NCI-H2107 treated with DMSO at 0.1 percent for 48 hours (cell line): Measurements from ENCODE around the gene ZNF503.
A peak's percentile ranks its signal among the peaks of the same experiment; 100 is the strongest.

ENCODE experiments used
- DNase-seq: peaks from one replicate; lab custom pipeline; 2025; ENCODE audit not compliant: unreplicated experiment; lab: John Stamatoyannopoulos, UW

The ZNF503 gene

GRCh38 chr10:75401569-75402485 is at the start of gene ZNF503:
Gene ZNF503, minus strand, starts transcription at chr10:75401764. Its CDS starts 345 bp downstream, at chr10:75401419.
- peak; percentile 85 for DNase-seq

GRCh38 chr10:75450644-75451640 is 49.4 kb upstream of the ZNF503 start:
- no peak for DNase-seq

GRCh38 chr10:75450075-75450445 is 48.5 kb upstream of the ZNF503 start:
- DNase-seq, result no peak

GRCh38 chr10:75449382-75450074 is 48.0 kb upstream of the ZNF503 start:
- DNase-seq, result no peak

GRCh38 chr10:75448166-75448565 is 46.6 kb upstream of the ZNF503 start:
- DNase-seq, result no peak

GRCh38 chr10:75446508-75446907 is 44.9 kb upstream of the ZNF503 start:
- no peak for DNase-seq

- no peak for DNase-seq
Observed at GRCh38 chr10:75444781-75445386, 43.3 kb upstream of the ZNF503 start.

- DNase-seq, result no peak
Observed at GRCh38 chr10:75443362-75443761, 41.8 kb upstream of the ZNF503 start.

- DNase-seq, result no peak
Observed at GRCh38 chr10:75441682-75442081, 40.1 kb upstream of the ZNF503 start.

GRCh38 chr10:75441196-75441595 is 39.6 kb upstream of the ZNF503 start:
- DNase-seq, result no peak

GRCh38 chr10:75440271-75440793 is 38.8 kb upstream of the ZNF503 start:
- DNase-seq, result no peak

- DNase-seq, result no peak
Observed at GRCh38 chr10:75439811-75440210, 38.2 kb upstream of the ZNF503 start.

- DNase-seq, result no peak
Observed at GRCh38 chr10:75438275-75438674, 36.7 kb upstream of the ZNF503 start.

- DNase-seq, result no peak
Observed at GRCh38 chr10:75437693-75438092, 36.1 kb upstream of the ZNF503 start.

- no peak for DNase-seq
Observed at GRCh38 chr10:75436896-75437295, 35.3 kb upstream of the ZNF503 start.

- DNase-seq, result no peak
Observed at GRCh38 chr10:75435291-75435690, 33.7 kb upstream of the ZNF503 start.

GRCh38 chr10:75434291-75434690 is 32.7 kb upstream of the ZNF503 start:
- no peak for DNase-seq

GRCh38 chr10:75433216-75433615 is 31.7 kb upstream of the ZNF503 start:
- DNase-seq, result no peak

- no peak for DNase-seq
Observed at GRCh38 chr10:75432763-75433162, 31.2 kb upstream of the ZNF503 start.

GRCh38 chr10:75432176-75432575 is 30.6 kb upstream of the ZNF503 start:
- DNase-seq, result no peak
